GF-D8 (cell line): Measurements from ENCODE around the gene TARP.

Experiments
- DNase-seq: peaks from one replicate; lab custom pipeline; 2025; lab: John Stamatoyannopoulos, UW

TARP gene

GRCh38 chr7:38273286-38273995, at the start of gene TARP:
TSS of gene TARP (minus strand) at chr7:38273636.
- no peak for DNase-seq

GRCh38 chr7:38323156-38323555, 49.7 kb upstream of the TARP start:
- no peak for DNase-seq

GRCh38 chr7:38322461-38322860, 49.0 kb upstream of the TARP start:
- no peak for DNase-seq

- no peak for DNase-seq
Measured at GRCh38 chr7:38321967-38322366, 48.5 kb upstream of the TARP start.

GRCh38 chr7:38321515-38321944, 48.1 kb upstream of the TARP start:
- DNase-seq: no peak

GRCh38 chr7:38321050-38321449, 47.6 kb upstream of the TARP start:
- DNase-seq: no peak

GRCh38 chr7:38319873-38320272, 46.4 kb upstream of the TARP start:
- DNase-seq: no peak

GRCh38 chr7:38318803-38319416, 45.5 kb upstream of the TARP start:
- DNase-seq: peak; percentile 79

GRCh38 chr7:38318241-38318640, 44.8 kb upstream of the TARP start:
- DNase-seq: peak; percentile 14

GRCh38 chr7:38317515-38317914, 44.1 kb upstream of the TARP start:
- DNase-seq: peak; percentile 77

GRCh38 chr7:38316733-38317360, 43.4 kb upstream of the TARP start:
- peak; percentile 24 for DNase-seq

- DNase-seq: no peak
Measured at GRCh38 chr7:38315410-38315809, 42.0 kb upstream of the TARP start.

- peak; percentile 81 for DNase-seq
Measured at GRCh38 chr7:38312821-38313220, 39.4 kb upstream of the TARP start.

GRCh38 chr7:38311329-38311937, 38.0 kb upstream of the TARP start:
- DNase-seq: peak; percentile 41

- peak; percentile 72 for DNase-seq
Measured at GRCh38 chr7:38310591-38311101, 37.2 kb upstream of the TARP start.

- no peak for DNase-seq
Measured at GRCh38 chr7:38309555-38309954, 36.1 kb upstream of the TARP start.

- DNase-seq: no peak
Measured at GRCh38 chr7:38308140-38308539, 34.7 kb upstream of the TARP start.

- peak; percentile 39 for DNase-seq
Measured at GRCh38 chr7:38307640-38308039, 34.2 kb upstream of the TARP start.

GRCh38 chr7:38306914-38307313, 33.5 kb upstream of the TARP start:
- DNase-seq: peak; percentile 98

GRCh38 chr7:38306171-38306570, 32.7 kb upstream of the TARP start:
- no peak for DNase-seq

GRCh38 chr7:38303866-38304265, 30.4 kb upstream of the TARP start:
- no peak for DNase-seq

GRCh38 chr7:38300175-38300574, 26.7 kb upstream of the TARP start:
- no peak for DNase-seq
